K562 (cell line): ENCODE data around the gene TMEM72. TPM values are rescaled to one million over a fixed set of nuclear protein-coding genes. Genes with fewer than 3 reads are reported as not detected.

Source experiments
- ATAC-seq: fragments of 200-7000 bp; cut with Tn5 transposase; 3 replicates; pipeline ENCODE4 v1.9.1; 2020; ENCODE audit warnings: moderate library complexity
- BruUV-seq: library from RNA; stranded (reverse); fragments of 400-500 nt; replicated peaks from 2 replicates; lab custom pipeline; 2021; lab: Mats Ljungman, UMichigan
- CTCF ChIA-PET: fragments of 300-600 bp; formaldehyde crosslinking; extraction: SDS; loops from one replicate; lab custom pipeline; 2021; ENCODE audit warnings: low intra/inter-chr PET ratio; lab: Yijun Ruan, JAX
- POLR2A ChIA-PET: fragments of 300-600, 350-650 bp; sonication (Branson Sonifier 250); formaldehyde crosslinking; extraction: SDS; loops from one replicate; lab custom pipeline; 2021; ENCODE audit warnings: antibody characterized with exemption, inconsistent platforms; lab: Yijun Ruan, JAX
- DNase-seq, 4 experiments: peaks; one replicate each; pipeline versions ENCODE4 v3.0.0 to v3.0.0-alpha.2; 2011 to 2018; ENCODE audit warnings: low spot score in 3 of 4, mixed read lengths in 3 of 4; ENCODE audit errors: extremely low read depth in 1 of 4
- FAIRE-seq: peaks from 2 replicates; lab custom pipeline; 2011; peaks lifted over from hg19 to GRCh38; lab: Jason Lieb, UNC
- H2AFZ ChIP-seq: 2 replicates; pipeline ENCODE4 v1.6.0; 2011; ENCODE audit warnings: low read depth, low read length, control low read depth, inconsistent platforms
- H3K27ac ChIP-seq: fragments of 200-600 bp; 3 replicates; pipeline ENCODE4 v1.8.0; 2011; ENCODE audit warnings: low read depth, mild to moderate bottlenecking, control low read depth, inconsistent platforms, low read length, moderate library complexity, mixed read lengths; ENCODE audit errors: extremely low read depth
- H3K27me3 ChIP-seq, 2 experiments: fragments of 300-600 bp in 1 of 2; 2 replicates in 1 of 2; 3 replicates in 1 of 2; pipeline versions ENCODE4 v1.6.0 to v1.8.0; 2011; ENCODE audit warnings: inconsistent platforms in 2 of 2, low read length in 2 of 2, mild to moderate bottlenecking in 1 of 2, mixed read lengths in 1 of 2, moderate library complexity in 1 of 2; ENCODE audit not compliant: control insufficient read depth in 2 of 2, insufficient read depth in 2 of 2
- H3K36me3 ChIP-seq: fragments of 300-600 bp; 3 replicates; pipeline ENCODE4 v1.8.0; 2011; ENCODE audit warnings: mild to moderate bottlenecking, low read length, inconsistent platforms; ENCODE audit not compliant: control insufficient read depth, insufficient read depth
- H3K4me1 ChIP-seq, 2 experiments: fragments of 200-600 bp in 1 of 2; replicated peaks in 1 of 2; 2 replicates in 1 of 2; 3 replicates in 1 of 2; pipeline versions ENCODE4 v1.5.1 to v1.8.0; 2011; ENCODE audit warnings: inconsistent platforms in 2 of 2, low read length in 2 of 2, mild to moderate bottlenecking in 1 of 2, mixed read lengths in 1 of 2, moderate library complexity in 1 of 2; ENCODE audit not compliant: control insufficient read depth in 2 of 2, insufficient read depth in 2 of 2
- H3K4me2 ChIP-seq: 2 replicates; pipeline ENCODE4 v1.6.1; 2011; ENCODE audit warnings: low read length, control low read depth, inconsistent platforms, mixed read lengths; ENCODE audit not compliant: insufficient read depth
- H3K4me3 ChIP-seq: fragments of 200-600 bp; sonication (generic), shearing (Covaris generic); 2 replicates; pipeline ENCODE4 v1.5.1; 2016; ENCODE audit warnings: control low read depth, inconsistent platforms
- H3K79me2 ChIP-seq: fragments of 200-600 bp; 3 replicates; pipeline ENCODE4 v1.8.0; 2011; ENCODE audit warnings: low read length, inconsistent platforms; ENCODE audit not compliant: control insufficient read depth, insufficient read depth
- H3K9ac ChIP-seq, 2 experiments: 2 replicates each; pipeline versions ENCODE4 v1.6.0 to v1.6.1; 2011; ENCODE audit warnings: low read depth in 2 of 2, low read length in 2 of 2, control low read depth in 1 of 2, inconsistent platforms in 1 of 2, mild to moderate bottlenecking in 1 of 2, mixed read lengths in 1 of 2; ENCODE audit not compliant: insufficient read depth in 1 of 2
- H3K9me1 ChIP-seq: one replicate; pipeline ENCODE4 v1.6.0; 2011; ENCODE audit warnings: inconsistent platforms, mild to moderate bottlenecking, low read length, moderate library complexity; ENCODE audit not compliant: control insufficient read depth, insufficient read depth
- H3K9me3 ChIP-seq: replicated peaks from 2 replicates; pipeline ENCODE4 v1.5.1; 2011; ENCODE audit warnings: low read depth, low read length, inconsistent platforms; ENCODE audit not compliant: control insufficient read depth, insufficient read depth
- H4K20me1 ChIP-seq: replicated peaks from 2 replicates; pipeline ENCODE4 v1.6.1; 2011; ENCODE audit warnings: low read length, inconsistent platforms, mixed read lengths; ENCODE audit not compliant: control insufficient read depth, insufficient read depth
- KDM5B ChIP-seq: fragments of 200-600 bp; sonication (generic); IDR thresholded peaks from 2 replicates; pipeline ENCODE4 v1.6.1; 2012; ENCODE audit warnings: low read depth, mild to moderate bottlenecking, moderate library complexity, low read length, control low read depth, inconsistent platforms; ENCODE audit not compliant: insufficient replicate concordance
- ZBED1 ChIP-seq: IDR thresholded peaks from 2 replicates; pipeline ENCODE4 v1.6.1; 2014
- ZFX ChIP-seq: sonication (generic); formaldehyde crosslinking; IDR thresholded peaks from 2 replicates; pipeline ENCODE4 v1.8.0; 2022; ENCODE audit warnings: mild to moderate bottlenecking, missing genetic modification reagents, moderate library complexity
- ZNF280A ChIP-seq: fragments of 450-650 bp; IDR thresholded peaks from 2 replicates; pipeline ENCODE4 v1.6.1; 2018; ENCODE audit warnings: mild to moderate bottlenecking, low read depth; ENCODE audit not compliant: partially characterized antibody
- ZSCAN29 ChIP-seq: fragments of 450-650 bp; IDR thresholded peaks from 2 replicates; pipeline ENCODE4 v1.6.1; 2017
- WGBS: fragments of 100-300 bp; shearing (Covaris generic); methylation state at CpG from one replicate; pipeline ENCODE4 v1.1.6; 2016; ENCODE audit warnings: low coverage, mixed read lengths; ENCODE audit not compliant: insufficient coverage; ENCODE audit errors: missing lambda C conversion rate; 5-methylcytosine and 5-hydroxymethylcytosine counted together
- in situ Hi-C: fragments of 300-500 bp; cut with MboI; formaldehyde crosslinking; loops from 4 replicates; pipeline ENCODE4 v1.15.0; 2018; ENCODE audit warnings: inconsistent platforms, mixed read lengths
- intact Hi-C: fragments of 100-400 bp; cut with micrococcal nuclease; formaldehyde crosslinking; loops from 2 replicates; pipeline ENCODE4 v1.14.2; 2022
- polyA plus RNA-seq, 8 experiments: library from polyadenylated mRNA; depleted of rRNA in 4 of 8; stranded (reverse) in 5 of 8; unstranded in 3 of 8; fragments of >200 nt; fragmentation: Nextera tagmentation in 2 of 8; fragmentation: Illumina TruSeq in 1 of 8; extraction: Ambion mirVana in 2 of 8; extraction: Trizol in 1 of 8; gene quantifications; 2 replicates each; pipeline versions ENCODE4 v1.2.1 to v1.2.3, GENCODE V29; 2011 to 2014; ENCODE audit warnings: inconsistent platforms in 1 of 8, missing spikeins in 1 of 8
- total RNA-seq, 7 experiments: library from RNA; depleted of rRNA in 6 of 7; stranded (reverse); fragments of >200 nt in 6 of 7; fragmentation: Illumina TruSeq in 2 of 7; extraction: Trizol in 2 of 7; gene quantifications; 2 replicates each; pipeline versions ENCODE4 v1.2.1 to v1.2.3, GENCODE V29; 2011 to 2021; ENCODE audit warnings: low replicate concordance in 1 of 7

TMEM72 gene
- total and polyA plus RNA-seq, 9 of the 15 experiments (the other 6 are each of a cell fraction or from before 2014, with no cell fraction given): not detected

DNA sequence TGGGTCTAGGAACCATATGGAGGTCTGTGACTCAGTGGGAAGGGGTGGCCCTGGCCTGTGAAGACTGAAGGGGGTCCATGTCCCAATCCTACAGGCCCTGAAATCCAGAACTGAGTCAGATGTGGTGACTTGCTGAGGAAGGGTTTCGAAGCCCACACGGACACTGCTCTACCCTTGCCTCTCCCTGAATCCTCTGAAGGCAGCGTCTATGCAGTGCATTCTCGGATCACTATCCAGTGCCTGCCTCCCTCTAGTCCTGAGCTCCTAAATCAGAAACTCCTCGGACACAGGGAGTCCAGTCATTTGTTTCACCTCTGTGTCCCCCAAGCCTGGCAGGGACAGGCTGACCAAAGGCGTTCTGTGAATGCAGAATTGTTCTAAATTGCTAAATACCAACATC lies 25.4 kb upstream of the TMEM72 start:
- WGBS: 2% methylated on average over 6 of the region's 6 CpGs
- H3K9me1 ChIP-seq: no peaks in the 10 kb centered on the region
- FAIRE-seq (no peak), ATAC-seq (no peak), DNase-seq (no peak)
- no TSS peak for BruUV-seq
- TF ChIP-seq ZSCAN29 (0 out of 2 replicates have a peak, but pooled peaks have one; percentile 60), ZNF280A (no peak), KDM5B (no peak), ZBED1 (no peak), ZFX (no peak)
- no peaks in the 10 kb centered on the region for H3K9me3 ChIP-seq
- H4K20me1 ChIP-seq: no peaks in the 10 kb centered on the region
- no peak overlapping the region for H3K27ac ChIP-seq
- no peaks in the 10 kb centered on the region for H3K36me3 ChIP-seq
- in situ Hi-C loops: no loop called here
- CTCF ChIA-PET: no interaction called here
- H3K27me3 ChIP-seq: peaks cover 11 to 48% of the 10 kb centered on the region in 2 experiments; a peak in 4 of 5 replicates
- POLR2A ChIA-PET: no interaction called here
- intact Hi-C loops: no loop called here
- H2AFZ ChIP-seq: no peak overlapping the region
- H3K79me2 ChIP-seq: no peaks in the 10 kb centered on the region
- H3K4me3 ChIP-seq: no peak overlapping the region
- no peaks in the 10 kb centered on the region; a peak in 1 of 5 replicates for H3K4me1 ChIP-seq
- no peak overlapping the region for H3K4me2 ChIP-seq
- H3K9ac ChIP-seq: no peak overlapping the region
